Measurements from ENCODE around the gene EFR3B. TPM values are rescaled to one million over a fixed set of nuclear protein-coding genes. Genes with fewer than 3 reads are reported as not detected.

EFR3B gene
- total RNA-seq: 10 to 100 TPM; 24.0 to 37.9 TPM

GRCh38 chr2:25041928-25042320 is at the start of gene EFR3B:
EFR3B (plus strand) TSS chr2:25042076; CDS start chr2:25042313, 237 bp downstream.

GRCh38 chr2:25168256-25169072 is 126.6 kb downstream of the EFR3B start, which contains the start of gene POMC:
POMC (minus strand) TSS chr2:25168580; CDS start chr2:25164772, 3,808 bp downstream.

Small RNA genes within 50 kb of the gene (small RNA-seq; reads per million reads assigned to genes)
- 0 reads per million in 2 donors for gene RF00019
- 0 reads per million in 2 donors for gene RN7SL856P

Other genes with a start within 250 kb of the EFR3B start
- 10 to 100 TPM; 19.0 to 20.3 TPM for gene PTRHD1, start 248.7 kb upstream of the EFR3B start, total RNA-seq
- 10 to 100 TPM; 15.5 to 36.6 TPM for gene CENPO, start 248.7 kb upstream of the EFR3B start, total RNA-seq
- 10 to 100 TPM; 32.7 to 38.3 TPM for gene ADCY3, start 121.8 kb upstream of the EFR3B start, total RNA-seq
- gene DNAJC27, start 70.1 kb upstream of the EFR3B start, total RNA-seq: 1 to 10 TPM; 4.3 to 6.5 TPM
- 10 to 100 TPM; 12.0 to 15.8 TPM for gene POMC, start 126.5 kb downstream of the EFR3B start, total RNA-seq

Measured in melanocyte of skin (primary cell).